ENCODE results near the gene CAPN10.
A peak's percentile ranks its signal among the peaks of the same experiment; 100 is the strongest.

CAPN10 gene

DNA sequence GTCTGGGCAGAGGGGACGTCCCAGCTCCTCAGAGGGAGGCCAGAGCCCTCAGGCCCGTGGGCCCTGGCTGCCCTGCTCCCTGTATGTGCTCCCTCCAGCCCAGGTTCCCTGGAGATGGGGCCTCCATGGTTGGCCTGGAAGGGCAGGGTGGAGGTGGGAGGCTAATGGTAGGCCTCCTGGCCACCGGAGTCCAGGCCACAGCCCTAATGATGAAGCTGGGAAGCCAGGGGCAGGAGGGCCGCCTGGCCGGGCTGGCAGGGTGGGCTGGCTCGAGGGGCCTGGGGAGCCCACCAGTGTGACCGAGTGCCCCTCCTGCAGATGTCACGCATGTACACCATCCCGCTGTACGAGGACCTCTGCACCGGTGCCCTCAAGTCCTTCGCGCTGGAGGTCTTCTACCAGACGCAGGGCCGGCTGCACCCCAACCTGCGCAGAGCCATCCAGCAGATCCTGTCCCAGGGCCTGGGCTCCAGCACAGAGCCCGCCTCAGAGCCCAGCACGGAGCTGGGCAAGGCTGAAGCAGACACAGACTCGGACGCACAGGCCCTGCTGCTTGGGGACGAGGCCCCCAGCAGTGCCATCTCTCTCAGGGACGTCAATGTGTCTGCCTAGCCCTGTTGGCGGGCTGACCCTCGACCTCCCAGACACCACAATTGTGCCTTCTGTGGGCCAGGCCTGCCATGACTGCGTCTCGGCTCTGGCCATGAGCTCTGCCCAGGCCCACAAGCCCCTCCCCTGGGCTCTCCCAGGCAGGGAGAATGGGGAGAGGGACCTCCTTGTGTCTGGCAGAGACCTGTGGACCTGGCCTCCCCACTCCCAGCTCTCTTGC, 9.0 kb upstream of the CAPN10 start:
- FAIRE-seq = no peak
- DNase-seq (ENCODE audit: insufficient read length) = no peak
- no peak for TF ChIP-seq POLR2A (IDR thresholded peaks at IDR 0.05; ENCODE audit: low read depth, low read length)
- TF ChIP-seq POLR2AphosphoS5 (IDR thresholded peaks at IDR 0.05; ENCODE audit: low read depth, low read length) = no peak
- TF ChIP-seq TAF1 (IDR thresholded peaks at IDR 0.05; ENCODE audit: borderline replicate concordance, low read depth, low read length) = no peak

DNA sequence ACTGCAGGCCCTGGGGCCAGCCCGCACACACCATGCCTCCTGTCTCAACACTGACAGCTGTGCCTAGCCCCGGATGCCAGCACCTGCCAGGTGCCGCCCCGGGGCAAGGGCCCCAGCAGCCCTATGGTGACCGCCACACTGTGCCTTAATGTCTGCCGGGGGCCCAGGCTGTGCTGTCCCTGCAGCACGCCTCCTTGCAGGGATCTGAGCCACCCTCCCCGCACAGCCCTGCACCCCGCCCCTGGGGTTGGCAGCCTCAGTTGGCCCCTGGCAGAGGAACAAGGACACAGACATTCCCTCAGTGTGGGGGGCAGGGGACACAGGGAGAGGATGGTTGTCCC, 8.5 kb upstream of the CAPN10 start:
- DNase-seq (ENCODE audit: insufficient read length) (no peak), FAIRE-seq (no peak)
- no peak for TF ChIP-seq TAF1 (IDR thresholded peaks at IDR 0.05; ENCODE audit: borderline replicate concordance, low read depth, low read length)
- no peak for TF ChIP-seq POLR2AphosphoS5 (IDR thresholded peaks at IDR 0.05; ENCODE audit: low read depth, low read length)
- no peak for TF ChIP-seq POLR2A (IDR thresholded peaks at IDR 0.05; ENCODE audit: low read depth, low read length)

DNA sequence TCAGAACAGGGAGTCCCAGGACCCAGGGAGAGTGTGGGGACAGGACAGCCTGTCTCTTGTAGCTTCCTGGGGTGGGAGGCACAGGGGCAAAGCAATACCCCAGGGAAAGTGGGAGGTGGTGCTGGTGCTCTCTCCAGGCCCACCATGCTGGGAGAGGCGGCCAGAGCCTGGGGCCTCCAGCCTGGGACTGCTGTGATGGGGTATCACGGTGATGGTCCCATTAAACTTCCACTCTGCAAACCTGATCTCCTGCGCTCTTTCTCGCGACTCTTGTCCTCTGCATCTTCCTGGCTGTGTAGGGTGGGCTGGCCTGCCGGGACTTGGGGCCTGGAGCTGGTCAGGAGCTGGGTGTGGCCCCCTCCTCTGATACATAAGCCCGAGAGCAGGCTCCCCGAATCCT, 8.0 kb upstream of the CAPN10 start:
- DNase-seq (ENCODE audit: insufficient read length) = no peak
- TF ChIP-seq TAF1 (IDR thresholded peaks at IDR 0.05; ENCODE audit: borderline replicate concordance, low read depth, low read length) = no peak
- no peak for TF ChIP-seq POLR2A (IDR thresholded peaks at IDR 0.05; ENCODE audit: low read depth, low read length)
- no peak for TF ChIP-seq POLR2AphosphoS5 (IDR thresholded peaks at IDR 0.05; ENCODE audit: low read depth, low read length)
- FAIRE-seq = no peak

DNA sequence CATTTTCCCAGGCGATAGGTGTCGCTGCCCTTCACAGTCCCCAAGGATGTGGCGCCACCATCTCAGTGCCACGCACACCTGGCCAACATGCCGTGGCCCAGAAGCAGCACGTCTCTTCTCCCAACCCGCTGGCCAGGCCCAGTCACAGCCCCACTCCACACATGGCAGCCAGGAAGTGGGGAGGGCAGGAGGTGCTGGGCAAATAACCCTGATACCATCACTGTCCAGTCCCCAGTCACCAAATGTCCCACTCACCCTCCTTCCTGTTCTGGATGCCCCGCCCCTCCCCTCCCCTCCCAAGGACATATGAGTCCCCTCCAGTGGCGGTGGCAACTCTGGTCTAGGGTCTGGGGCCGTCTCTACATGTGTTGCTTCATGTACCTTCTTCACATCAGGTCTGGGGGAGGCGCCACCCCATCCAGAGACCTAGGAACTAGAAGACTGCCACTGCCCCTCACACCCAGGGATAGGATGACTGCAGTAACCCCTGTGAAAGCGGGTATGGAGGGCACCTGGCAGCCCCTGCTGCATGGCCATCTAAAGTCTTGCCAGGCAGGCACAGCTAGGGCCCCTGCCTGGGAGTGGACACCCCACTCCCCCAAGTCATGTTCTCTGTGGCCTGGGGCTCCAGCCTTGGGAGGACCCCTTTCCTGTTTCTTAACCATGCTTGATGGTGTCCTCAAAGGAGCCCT, 7.3 kb upstream of the CAPN10 start:
- DNase-seq (ENCODE audit: insufficient read length) (no peak), FAIRE-seq (peak; percentile 17)
- no peak for TF ChIP-seq POLR2AphosphoS5 (IDR thresholded peaks at IDR 0.05; ENCODE audit: low read depth, low read length)
- no peak for TF ChIP-seq POLR2A (IDR thresholded peaks at IDR 0.05; ENCODE audit: low read depth, low read length)
- TF ChIP-seq TAF1 (IDR thresholded peaks at IDR 0.05; ENCODE audit: borderline replicate concordance, low read depth, low read length) = no peak

DNA sequence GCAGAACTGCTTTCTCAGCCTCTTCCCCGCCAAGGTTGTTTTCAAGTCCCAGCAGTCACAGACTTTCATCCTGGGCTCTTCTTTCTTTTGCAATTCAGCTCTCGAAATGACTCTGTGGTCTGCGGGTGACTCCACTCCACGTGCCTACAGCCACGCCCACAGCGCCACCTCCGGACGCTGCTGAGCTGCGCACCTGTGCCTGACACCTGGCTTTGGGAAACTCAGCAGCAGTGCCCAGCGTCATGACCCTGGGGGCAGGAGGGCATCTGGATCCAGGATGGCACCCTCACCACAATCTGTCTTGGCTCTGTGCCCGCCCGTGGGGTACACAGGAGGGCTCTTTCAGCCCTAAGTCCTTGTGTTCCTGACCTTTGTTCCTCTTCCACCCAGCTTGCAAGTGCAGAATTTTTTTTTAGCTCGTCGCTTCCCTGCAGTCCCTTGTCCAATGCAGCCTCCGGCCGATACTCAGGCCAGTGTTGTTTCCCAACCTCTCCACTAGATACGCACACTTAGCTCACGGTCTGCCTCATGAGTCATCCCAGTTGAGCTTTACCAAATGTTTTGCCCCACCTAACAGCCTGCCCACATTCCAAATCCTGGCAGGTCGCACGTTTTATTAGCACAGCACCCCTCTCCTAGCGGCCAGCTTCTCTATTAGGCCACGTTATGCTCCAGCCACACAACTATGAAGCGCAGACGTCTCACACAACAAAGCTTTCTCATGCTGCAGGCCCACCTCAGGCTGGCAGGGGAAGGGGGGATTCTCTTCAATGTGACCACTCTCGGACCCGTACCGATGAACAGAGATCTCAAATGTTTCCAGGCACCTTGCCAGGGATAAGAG, 6.5 kb upstream of the CAPN10 start:
- TF ChIP-seq TAF1 (IDR thresholded peaks at IDR 0.05; ENCODE audit: borderline replicate concordance, low read depth, low read length) = no peak
- TF ChIP-seq POLR2AphosphoS5 (IDR thresholded peaks at IDR 0.05; ENCODE audit: low read depth, low read length) = no peak
- 0 out of 2 replicates have a peak, but pooled peaks have one; percentile 15 for TF ChIP-seq POLR2A (IDR thresholded peaks at IDR 0.05; ENCODE audit: low read depth, low read length)
- DNase-seq (ENCODE audit: insufficient read length) = no peak
- peak; percentile 95 for FAIRE-seq

DNA sequence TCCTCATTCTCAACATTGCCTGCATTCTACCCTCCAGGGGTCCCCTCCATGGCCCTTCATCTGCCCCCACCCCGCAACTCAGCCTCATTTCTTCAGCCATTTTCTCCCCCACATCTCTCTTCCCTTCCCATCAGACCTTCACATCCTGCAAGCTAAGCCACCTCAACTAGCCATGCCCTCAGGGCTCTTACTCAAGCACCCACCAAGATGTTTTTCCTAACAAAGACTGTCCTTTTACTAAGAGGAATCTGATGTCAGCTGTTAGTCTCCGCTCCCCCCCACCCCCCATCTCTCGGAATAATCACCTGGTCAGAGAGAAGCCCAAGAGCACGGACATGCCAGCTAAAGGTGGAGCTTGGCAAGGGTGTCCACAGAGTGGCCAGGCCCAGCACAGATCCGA, 4.7 kb upstream of the CAPN10 start:
- FAIRE-seq = no peak
- TF ChIP-seq POLR2AphosphoS5 (IDR thresholded peaks at IDR 0.05; ENCODE audit: low read depth, low read length) (no peak), TAF1 (IDR thresholded peaks at IDR 0.05; ENCODE audit: borderline replicate concordance, low read depth, low read length) (no peak), POLR2A (IDR thresholded peaks at IDR 0.05; ENCODE audit: low read depth, low read length) (no peak)
- no peak for DNase-seq (ENCODE audit: insufficient read length)

DNA sequence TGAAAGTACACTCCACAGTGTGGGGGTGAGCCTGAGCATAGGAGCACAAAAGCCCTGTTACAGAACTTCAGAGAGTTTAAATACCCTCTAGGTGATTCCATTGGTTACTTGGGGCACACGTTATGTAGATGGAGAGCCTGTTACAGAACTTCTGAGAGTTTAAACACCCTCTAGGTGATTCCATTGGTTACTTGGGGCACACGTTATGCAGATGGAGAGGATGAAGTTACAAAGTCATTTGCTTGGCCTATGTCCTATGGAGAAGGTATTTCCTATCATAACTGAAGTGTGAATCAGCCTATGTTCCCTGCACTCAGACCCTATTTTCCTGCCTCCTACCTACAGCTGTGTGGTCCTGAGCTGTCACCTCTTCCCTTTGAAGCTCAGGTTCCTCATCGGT, 3.8 kb upstream of the CAPN10 start:
- TF ChIP-seq POLR2A (IDR thresholded peaks at IDR 0.05; ENCODE audit: low read depth, low read length) (no peak), TAF1 (IDR thresholded peaks at IDR 0.05; ENCODE audit: borderline replicate concordance, low read depth, low read length) (no peak), POLR2AphosphoS5 (IDR thresholded peaks at IDR 0.05; ENCODE audit: low read depth, low read length) (peak; percentile 55; the same call in 1 of the 2 replicates)
- DNase-seq (ENCODE audit: insufficient read length) (no peak), FAIRE-seq (peak; percentile 33)

DNA sequence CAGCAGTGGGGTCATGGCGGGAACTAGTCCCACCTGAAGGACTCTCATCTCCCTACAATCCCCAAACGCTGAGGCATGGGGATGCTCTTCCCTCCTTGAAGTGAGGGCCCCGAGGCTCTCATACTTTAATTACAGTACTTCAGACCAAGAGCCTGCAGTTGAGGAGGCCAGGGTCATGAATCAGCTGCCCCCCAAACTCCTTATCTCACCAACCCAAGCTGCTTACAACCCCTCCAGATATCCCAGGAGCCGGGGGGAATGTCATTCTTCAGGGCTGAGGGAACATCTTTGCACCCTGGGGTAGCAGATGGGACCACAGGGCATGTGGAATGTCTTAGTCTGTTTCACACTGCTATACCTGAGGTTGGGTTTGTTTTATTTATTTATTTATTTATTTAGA, 2.8 kb upstream of the CAPN10 start:
- no peak for TF ChIP-seq TAF1 (IDR thresholded peaks at IDR 0.05; ENCODE audit: borderline replicate concordance, low read depth, low read length)
- no peak for TF ChIP-seq POLR2AphosphoS5 (IDR thresholded peaks at IDR 0.05; ENCODE audit: low read depth, low read length)
- no peak for TF ChIP-seq POLR2A (IDR thresholded peaks at IDR 0.05; ENCODE audit: low read depth, low read length)
- DNase-seq (ENCODE audit: insufficient read length) = no peak
- FAIRE-seq = no peak

DNA sequence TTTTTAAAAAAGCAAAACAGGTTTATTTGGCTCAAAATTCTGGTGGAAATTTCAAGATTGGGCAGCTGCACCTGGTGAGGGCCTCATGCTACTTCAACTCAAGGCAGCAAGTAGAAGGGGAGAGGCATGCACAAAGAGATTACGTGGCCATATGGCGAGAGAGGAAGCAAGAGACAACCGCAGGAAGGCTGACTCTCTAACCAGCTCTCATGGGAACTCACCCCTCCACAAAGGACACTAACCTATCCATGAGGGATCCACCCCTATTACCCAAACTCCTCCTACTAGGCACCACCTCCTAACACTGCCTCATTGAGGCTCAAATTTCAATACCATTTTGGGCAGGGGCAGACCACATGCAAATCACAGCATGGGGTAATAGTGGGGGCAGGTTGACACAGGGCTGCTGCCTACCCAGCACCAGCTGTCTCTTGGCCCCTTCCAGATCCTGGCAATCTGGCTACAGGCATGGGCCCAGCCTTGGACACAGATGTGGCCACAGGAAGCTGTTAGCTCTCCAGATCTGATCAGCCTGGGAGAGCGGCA, 2.0 kb upstream of the CAPN10 start:
- FAIRE-seq = peak; percentile 98
- TF ChIP-seq POLR2A (IDR thresholded peaks at IDR 0.05; ENCODE audit: low read depth, low read length) (peak; percentile 54; the same call in 1 of the 2 replicates), TAF1 (IDR thresholded peaks at IDR 0.05; ENCODE audit: borderline replicate concordance, low read depth, low read length) (no peak), POLR2AphosphoS5 (IDR thresholded peaks at IDR 0.05; ENCODE audit: low read depth, low read length) (peak; percentile 67; the same call in 1 of the 2 replicates)
- no peak for DNase-seq (ENCODE audit: insufficient read length)

DNA sequence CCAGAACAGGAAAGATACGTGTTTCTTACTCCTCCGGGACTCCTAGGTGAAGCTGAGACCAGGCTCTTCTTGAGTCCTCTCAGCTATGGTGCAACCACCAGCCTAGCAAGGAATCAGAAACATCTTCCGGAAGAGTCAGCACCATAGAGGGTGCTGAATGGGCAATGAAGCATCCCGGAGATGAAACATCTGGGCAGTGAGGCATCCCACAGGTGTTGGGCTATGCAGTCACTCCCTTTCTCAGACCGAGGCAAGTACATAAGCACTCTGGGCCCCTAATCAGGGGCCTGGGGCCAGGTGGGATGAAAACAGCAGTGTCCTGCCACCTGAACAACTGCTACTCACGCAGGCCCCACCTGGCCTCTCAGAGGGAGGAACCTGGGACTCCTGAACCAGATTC, 1.4 kb upstream of the CAPN10 start:
- no peak for DNase-seq (ENCODE audit: insufficient read length)
- TF ChIP-seq POLR2AphosphoS5 (IDR thresholded peaks at IDR 0.05; ENCODE audit: low read depth, low read length) (peak; percentile 77), TAF1 (IDR thresholded peaks at IDR 0.05; ENCODE audit: borderline replicate concordance, low read depth, low read length) (0 out of 2 replicates have a peak, but pooled peaks have one; percentile 11), POLR2A (IDR thresholded peaks at IDR 0.05; ENCODE audit: low read depth, low read length) (peak; percentile 48; the same call in 1 of the 2 replicates)
- no peak for FAIRE-seq

All from GM12892 (cell line).